ENCODE measurements around the gene WAPL.

WAPL gene

GRCh38 chr10:86486856-86487255 is 34.7 kb downstream of the WAPL start:
- no peak for DNase-seq (ENCODE audit: low read depth)
- no peak overlapping the region for H3K4me3 ChIP-seq (ENCODE audit: low read depth, low read length)
- no peak for TF ChIP-seq MYC (IDR thresholded peaks at IDR 0.05; ENCODE audit: low read depth, low read length)
- no peak for TF ChIP-seq MAX (IDR thresholded peaks at IDR 0.05; ENCODE audit: low read depth, low read length)
- no peak for TF ChIP-seq POLR2A (IDR thresholded peaks at IDR 0.05; ENCODE audit: extremely low read depth, insufficient read length)
- TF ChIP-seq CTCF (IDR thresholded peaks at IDR 0.05; ENCODE audit: low read depth, low read length) = no peak

GRCh38 chr10:86483664-86484063 is 37.9 kb downstream of the WAPL start:
- DNase-seq (ENCODE audit: low read depth) = no peak
- H3K4me3 ChIP-seq (ENCODE audit: low read depth, low read length) = no peak overlapping the region
- TF ChIP-seq MYC (IDR thresholded peaks at IDR 0.05; ENCODE audit: low read depth, low read length) (no peak), MAX (IDR thresholded peaks at IDR 0.05; ENCODE audit: low read depth, low read length) (no peak), POLR2A (IDR thresholded peaks at IDR 0.05; ENCODE audit: extremely low read depth, insufficient read length) (no peak), CTCF (IDR thresholded peaks at IDR 0.05; ENCODE audit: low read depth, low read length) (no peak)

GRCh38 chr10:86481761-86482160 is 39.8 kb downstream of the WAPL start:
- no peak for DNase-seq (ENCODE audit: low read depth)
- H3K4me3 ChIP-seq (ENCODE audit: low read depth, low read length) = no peak overlapping the region
- no peak for TF ChIP-seq CTCF (IDR thresholded peaks at IDR 0.05; ENCODE audit: low read depth, low read length)
- TF ChIP-seq POLR2A (IDR thresholded peaks at IDR 0.05; ENCODE audit: extremely low read depth, insufficient read length) = no peak
- no peak for TF ChIP-seq MAX (IDR thresholded peaks at IDR 0.05; ENCODE audit: low read depth, low read length)
- no peak for TF ChIP-seq MYC (IDR thresholded peaks at IDR 0.05; ENCODE audit: low read depth, low read length)

GRCh38 chr10:86480571-86480970 is 41.0 kb downstream of the WAPL start:
- H3K4me3 ChIP-seq (ENCODE audit: low read depth, low read length) = no peak overlapping the region
- TF ChIP-seq POLR2A (IDR thresholded peaks at IDR 0.05; ENCODE audit: extremely low read depth, insufficient read length) (no peak), CTCF (IDR thresholded peaks at IDR 0.05; ENCODE audit: low read depth, low read length) (no peak), MYC (IDR thresholded peaks at IDR 0.05; ENCODE audit: low read depth, low read length) (no peak), MAX (IDR thresholded peaks at IDR 0.05; ENCODE audit: low read depth, low read length) (no peak)
- DNase-seq (ENCODE audit: low read depth) = no peak

GRCh38 chr10:86472061-86472460 is 49.5 kb downstream of the WAPL start:
- no peak overlapping the region for H3K4me3 ChIP-seq (ENCODE audit: low read depth, low read length)
- no peak for TF ChIP-seq MYC (IDR thresholded peaks at IDR 0.05; ENCODE audit: low read depth, low read length)
- no peak for TF ChIP-seq CTCF (IDR thresholded peaks at IDR 0.05; ENCODE audit: low read depth, low read length)
- TF ChIP-seq MAX (IDR thresholded peaks at IDR 0.05; ENCODE audit: low read depth, low read length) = no peak
- no peak for TF ChIP-seq POLR2A (IDR thresholded peaks at IDR 0.05; ENCODE audit: extremely low read depth, insufficient read length)
- DNase-seq (ENCODE audit: low read depth) = no peak

Data from NB4 (cell line).